Upper lobe of right lung (tissue), 1 donor: Measurements from ENCODE around the gene CSGALNACT2. TPM values are rescaled to one million over a fixed set of nuclear protein-coding genes. Genes with fewer than 3 reads are reported as not detected.

Experiments used
- ATAC-seq: fragments of 200-7000 bp; cut with Tn5 transposase; one replicate; pipeline ENCODE4 v1.9.1; 2020; ENCODE audit warnings: mild to moderate bottlenecking, moderate library complexity
- DNase-seq: peaks from one replicate; pipeline ENCODE4 v3.0.0-alpha.2; 2020
- H3K27ac ChIP-seq: fragments of 200-600 bp; one replicate; pipeline ENCODE4 v1.8.0; 2022
- H3K27me3 ChIP-seq: fragments of 200-600 bp; one replicate; pipeline ENCODE4 v1.8.0; 2022; ENCODE audit warnings: mild to moderate bottlenecking
- H3K36me3 ChIP-seq: fragments of 200-600 bp; one replicate; pipeline ENCODE4 v1.8.0; 2022
- H3K4me1 ChIP-seq: fragments of 200-600 bp; one replicate; pipeline ENCODE4 v1.8.0; 2022
- H3K4me3 ChIP-seq: fragments of 200-600 bp; one replicate; pipeline ENCODE4 v1.8.0; 2022; ENCODE audit warnings: mild to moderate bottlenecking
- H3K9me3 ChIP-seq: fragments of 200-600 bp; one replicate; pipeline ENCODE4 v1.8.0; 2022
- intact Hi-C: fragments of 100-400 bp; cut with DNase I; formaldehyde crosslinking; loops from one replicate; pipeline ENCODE4 v1.11.0; 2022
- total RNA-seq: library from RNA; stranded (reverse); fragmentation: NEBNext Ultra II Directional; extraction: Animal tissue kit (Norgen Biotek cat#: 25700); gene quantifications from one replicate; pipeline ENCODE4 v1.2.1, GENCODE V29; 2021
- TF ChIP-seq, protein P1 (sequence below): fragments of 200-600 bp; IDR thresholded peaks from one replicate; pipeline ENCODE4 v1.8.0; 2022; ENCODE audit warnings: antibody characterized with exemption
- donor health status: DM: no; HTN: yes; CAD: no; lungs with severe emphysema.

Gene CSGALNACT2
- total RNA-seq, 1 donor from 2014 or later, result 40.8 TPM

- Histone ChIP-seq H3K9me3 (no peaks in the 10 kb centered on the region), H3K27ac (no peak overlapping the region), H3K4me3 (no peak overlapping the region), H3K27me3 (no peaks in the 10 kb centered on the region), H3K4me1 (peaks cover 6% of the 10 kb centered on the region), H3K36me3 (no peaks in the 10 kb centered on the region)
- DNase-seq, result peak; percentile 50
- intact Hi-C loops, result no loop called here
- TF ChIP-seq, protein P1, sequence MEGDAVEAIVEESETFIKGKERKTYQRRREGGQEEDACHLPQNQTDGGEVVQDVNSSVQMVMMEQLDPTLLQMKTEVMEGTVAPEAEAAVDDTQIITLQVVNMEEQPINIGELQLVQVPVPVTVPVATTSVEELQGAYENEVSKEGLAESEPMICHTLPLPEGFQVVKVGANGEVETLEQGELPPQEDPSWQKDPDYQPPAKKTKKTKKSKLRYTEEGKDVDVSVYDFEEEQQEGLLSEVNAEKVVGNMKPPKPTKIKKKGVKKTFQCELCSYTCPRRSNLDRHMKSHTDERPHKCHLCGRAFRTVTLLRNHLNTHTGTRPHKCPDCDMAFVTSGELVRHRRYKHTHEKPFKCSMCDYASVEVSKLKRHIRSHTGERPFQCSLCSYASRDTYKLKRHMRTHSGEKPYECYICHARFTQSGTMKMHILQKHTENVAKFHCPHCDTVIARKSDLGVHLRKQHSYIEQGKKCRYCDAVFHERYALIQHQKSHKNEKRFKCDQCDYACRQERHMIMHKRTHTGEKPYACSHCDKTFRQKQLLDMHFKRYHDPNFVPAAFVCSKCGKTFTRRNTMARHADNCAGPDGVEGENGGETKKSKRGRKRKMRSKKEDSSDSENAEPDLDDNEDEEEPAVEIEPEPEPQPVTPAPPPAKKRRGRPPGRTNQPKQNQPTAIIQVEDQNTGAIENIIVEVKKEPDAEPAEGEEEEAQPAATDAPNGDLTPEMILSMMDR, result no peak
- no peak for ATAC-seq
Observed at GRCh38 chr10:43199088-43199683, 60.9 kb downstream of the CSGALNACT2 start.

DNA sequence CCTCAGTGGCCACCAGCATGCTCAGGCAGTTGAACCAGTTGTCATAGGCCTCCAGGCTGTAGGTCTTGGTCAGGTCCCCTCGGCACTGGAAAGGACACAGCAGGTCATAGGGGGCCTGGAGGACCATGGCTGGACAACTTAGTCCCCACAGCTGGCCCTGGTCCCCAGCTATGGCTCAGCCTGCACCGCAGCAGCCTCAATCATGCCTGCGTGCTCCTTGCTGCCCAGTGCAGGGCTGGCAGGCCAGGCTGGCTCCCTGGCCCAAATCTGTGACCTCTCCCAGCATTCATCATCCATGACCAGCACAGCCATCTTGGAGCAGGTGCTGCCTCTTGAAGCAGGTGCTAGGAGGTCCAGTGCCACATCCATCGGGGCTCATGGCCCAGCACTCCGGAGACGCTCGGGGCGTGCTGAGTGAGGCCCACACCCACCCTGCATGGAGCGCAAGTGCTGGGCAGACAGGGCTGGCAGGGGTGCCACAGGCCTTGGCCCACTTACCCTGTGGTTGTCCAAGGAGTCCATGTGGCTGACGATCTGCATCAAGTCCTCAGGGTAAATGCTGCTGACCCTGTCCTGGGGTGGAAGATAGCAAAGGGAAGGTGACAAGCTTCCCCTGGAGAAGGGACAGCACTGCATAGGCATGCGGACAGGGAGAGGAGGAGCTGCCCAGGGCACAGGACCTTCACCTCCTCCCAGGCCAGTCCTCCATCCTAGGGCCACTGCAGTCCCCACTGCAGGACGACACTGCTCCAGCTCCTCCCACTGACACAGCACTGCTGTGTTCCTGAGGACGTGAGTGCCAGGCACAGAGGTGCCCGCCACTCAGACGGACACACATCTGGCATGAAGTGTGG lies 61.7 kb downstream of the CSGALNACT2 start:
- Histone ChIP-seq H3K27ac (no peak overlapping the region), H3K4me1 (peaks cover 6% of the 10 kb centered on the region), H3K36me3 (no peaks in the 10 kb centered on the region), H3K27me3 (no peaks in the 10 kb centered on the region), H3K4me3 (no peak overlapping the region), H3K9me3 (no peaks in the 10 kb centered on the region)
- ATAC-seq (no peak), DNase-seq (peak; percentile 56)
- TF ChIP-seq, protein P1, result no peak
- intact Hi-C loops, result no loop called here

DNA sequence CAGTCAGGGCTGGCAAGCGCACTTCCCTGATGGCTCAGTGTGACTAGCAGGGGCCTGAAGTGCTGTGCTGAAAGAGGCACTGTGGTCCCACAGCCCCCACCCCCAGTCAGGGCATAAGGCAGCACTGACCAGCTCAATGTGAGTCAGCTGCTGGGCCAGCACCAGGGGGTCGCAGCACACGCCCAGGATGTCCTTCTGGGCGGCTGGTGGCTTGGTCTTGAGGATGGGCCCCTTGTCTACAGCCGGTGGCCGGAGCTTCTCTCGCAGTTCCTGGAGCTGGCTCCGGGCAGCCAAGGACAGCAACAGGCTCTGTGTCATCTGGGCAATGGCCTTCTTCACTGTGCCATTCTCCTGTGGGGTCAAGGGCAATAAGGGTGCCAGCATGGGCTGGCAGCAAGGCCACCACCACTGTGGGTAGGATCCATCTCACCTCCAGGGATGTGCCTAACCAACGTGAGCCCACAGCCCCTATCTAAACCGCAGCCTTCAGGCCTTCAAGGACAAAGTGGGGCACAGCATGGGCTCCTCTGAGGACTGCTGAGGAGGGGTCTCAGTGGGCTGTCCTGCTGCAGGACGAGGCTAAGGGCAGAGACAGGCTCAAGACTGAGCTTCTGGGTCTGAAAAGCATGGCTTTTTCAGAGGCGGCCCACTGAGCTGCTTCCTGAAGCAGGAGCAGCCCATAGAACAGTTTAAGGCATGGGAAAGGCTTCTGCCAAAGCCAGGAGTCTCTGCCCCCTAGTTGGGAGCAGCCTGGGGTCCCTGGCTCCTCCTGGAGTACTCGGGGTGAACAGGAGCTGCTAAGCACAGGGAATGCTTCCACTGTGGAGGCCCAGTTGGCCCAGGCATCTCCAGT lies 62.5 kb downstream of the CSGALNACT2 start:
- intact Hi-C loops, result no loop called here
- Histone ChIP-seq H3K4me1 (peaks cover 6% of the 10 kb centered on the region), H3K36me3 (no peaks in the 10 kb centered on the region), H3K27ac (no peak overlapping the region), H3K27me3 (no peaks in the 10 kb centered on the region), H3K4me3 (no peak overlapping the region), H3K9me3 (no peaks in the 10 kb centered on the region)
- TF ChIP-seq, protein P1, result no peak
- peak; percentile 44 for DNase-seq
- no peak for ATAC-seq

DNA sequence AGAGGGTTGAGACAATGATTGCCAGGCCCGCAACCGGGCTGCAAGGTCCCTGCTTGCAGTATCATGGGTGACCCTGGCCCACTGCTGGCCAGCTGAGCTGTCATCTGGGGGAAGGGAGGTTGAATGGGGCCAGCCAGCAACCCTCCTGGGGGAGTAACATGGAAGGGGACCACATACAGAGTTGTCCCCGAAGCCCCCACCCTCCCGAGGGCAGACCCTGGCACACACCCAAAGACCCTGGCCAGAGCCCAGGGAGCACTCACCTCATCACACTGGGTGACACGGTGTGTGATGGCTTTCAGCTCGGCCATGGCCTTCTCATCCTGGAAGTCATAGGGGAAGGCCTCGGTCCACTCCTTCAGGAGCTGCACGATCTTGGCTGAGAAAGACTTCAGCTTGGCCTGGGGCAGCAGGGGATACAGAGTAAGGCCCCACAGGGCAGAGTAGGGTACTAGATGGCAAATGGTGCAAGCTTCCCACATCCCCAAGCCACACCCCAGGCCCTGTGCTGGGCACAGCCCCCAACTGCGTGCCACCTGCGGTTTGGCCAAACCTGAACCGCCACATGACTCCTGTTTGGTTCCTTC lies 63.4 kb downstream of the CSGALNACT2 start:
- Histone ChIP-seq H3K27me3 (no peaks in the 10 kb centered on the region), H3K9me3 (no peaks in the 10 kb centered on the region), H3K36me3 (no peaks in the 10 kb centered on the region), H3K4me3 (peak overlapping the region; percentile 52), H3K27ac (no peak overlapping the region), H3K4me1 (peaks cover 6% of the 10 kb centered on the region)
- DNase-seq, result peak; percentile 63
- TF ChIP-seq, protein P1, result no peak
- intact Hi-C loops, result no loop called here
- ATAC-seq, result no peak

DNA sequence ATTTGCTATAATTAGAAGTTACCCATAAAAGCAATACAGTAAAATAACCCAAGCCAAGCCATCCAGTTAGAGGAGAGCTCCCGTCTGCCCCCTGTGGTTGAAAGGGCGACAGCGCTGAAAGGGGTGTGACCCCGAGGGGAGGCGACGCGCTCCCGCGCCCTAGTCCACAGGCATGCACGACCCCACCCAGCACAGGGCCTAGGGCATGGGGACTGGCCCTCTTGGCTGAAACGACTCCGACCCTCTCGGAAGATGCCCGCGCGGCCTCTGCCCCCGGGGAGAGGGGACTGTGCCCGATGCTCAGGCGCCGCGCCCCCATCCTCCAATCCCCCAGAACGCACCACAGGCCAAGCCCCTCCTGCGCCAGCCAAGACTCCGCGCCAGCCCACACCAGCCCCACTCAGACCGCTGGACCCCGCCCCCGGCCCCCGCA lies 64.0 kb downstream of the CSGALNACT2 start:
- Histone ChIP-seq H3K4me3 (peak overlapping the region; percentile 52), H3K4me1 (peaks cover 6% of the 10 kb centered on the region), H3K27ac (no peak overlapping the region), H3K9me3 (no peaks in the 10 kb centered on the region), H3K36me3 (no peaks in the 10 kb centered on the region), H3K27me3 (no peaks in the 10 kb centered on the region)
- TF ChIP-seq, protein P1, result peak; percentile 69
- peak; percentile 59 for ATAC-seq
- peak; percentile 79 for DNase-seq
- intact Hi-C loops, result no loop called here
